NCI-H146 treated with DMSO at 0.1 percent for 48 hours (cell line): ENCODE results near the gene KDM4E.
"Not testable (repeated sequence)": the region's sequence is repeated elsewhere in the genome, so short reads cannot be mapped to it uniquely, and the experiment has no call there.

Experiments used
- DNase-seq: peaks from one replicate; lab custom pipeline; 2025; ENCODE audit not compliant: unreplicated experiment; lab: John Stamatoyannopoulos, UW

Gene KDM4E

DNA sequence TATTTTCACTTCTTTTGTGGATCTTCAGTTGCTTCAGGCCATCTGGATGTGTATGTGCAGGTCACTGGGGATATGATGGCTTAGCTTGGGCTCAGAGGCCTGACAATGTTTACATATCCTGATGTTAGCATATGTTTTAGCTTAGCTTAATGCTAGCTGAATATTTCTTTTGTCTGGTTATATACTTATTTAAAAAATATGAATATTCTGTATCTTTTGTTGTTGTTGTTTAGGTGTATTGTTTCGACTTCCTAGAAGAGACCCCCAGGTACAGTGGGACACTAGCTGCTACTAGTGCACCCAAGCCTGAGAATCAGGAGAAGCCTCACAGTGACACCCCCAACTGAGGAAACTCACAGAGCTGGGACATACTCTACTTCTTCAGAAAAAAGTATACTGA lies at the start of gene KDM4E:
Gene KDM4E, plus strand, starts transcription at position 301 of the 400 bp plus-strand sequence. CDS start 300 bp downstream, outside the sequence.
- no peak for DNase-seq

DNA sequence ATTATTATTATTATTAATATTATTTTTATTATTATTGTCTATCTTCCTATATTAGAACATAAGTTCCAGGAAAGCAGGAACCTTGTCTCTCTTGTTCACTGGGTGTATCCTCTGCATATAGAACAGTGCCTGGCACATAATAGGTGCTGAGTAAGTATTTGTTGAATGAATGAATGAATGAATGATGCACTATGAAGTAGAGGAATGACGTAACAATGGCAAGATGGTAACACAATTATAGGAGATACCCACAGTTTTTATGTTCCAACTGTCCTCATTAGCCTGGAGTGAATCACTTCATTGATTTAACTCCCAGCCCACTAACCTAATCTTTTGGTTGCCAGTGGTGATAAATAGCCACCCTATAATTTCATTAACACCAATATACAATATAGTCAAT lies 49.5 kb upstream of the KDM4E start:
- no peak for DNase-seq

DNA sequence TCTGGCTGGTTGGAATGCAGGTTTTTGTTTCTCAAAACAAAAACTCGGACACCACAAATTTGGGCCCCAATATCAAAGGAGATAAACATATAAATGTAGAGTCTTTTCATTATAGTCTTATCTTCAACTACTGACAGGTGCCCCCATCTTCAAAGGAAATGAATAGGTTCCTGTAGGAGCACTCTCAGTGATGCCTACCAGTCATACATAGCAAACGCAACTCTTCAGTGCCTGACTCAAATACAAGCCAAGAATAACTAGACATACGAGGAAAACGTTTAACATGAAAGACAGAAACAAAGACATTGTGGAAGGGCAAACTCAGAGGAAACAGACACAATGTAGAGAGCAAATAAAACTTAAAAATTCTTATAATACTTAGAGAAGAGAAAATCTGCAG lies 37.7 kb upstream of the KDM4E start:
- DNase-seq, result no peak

DNA sequence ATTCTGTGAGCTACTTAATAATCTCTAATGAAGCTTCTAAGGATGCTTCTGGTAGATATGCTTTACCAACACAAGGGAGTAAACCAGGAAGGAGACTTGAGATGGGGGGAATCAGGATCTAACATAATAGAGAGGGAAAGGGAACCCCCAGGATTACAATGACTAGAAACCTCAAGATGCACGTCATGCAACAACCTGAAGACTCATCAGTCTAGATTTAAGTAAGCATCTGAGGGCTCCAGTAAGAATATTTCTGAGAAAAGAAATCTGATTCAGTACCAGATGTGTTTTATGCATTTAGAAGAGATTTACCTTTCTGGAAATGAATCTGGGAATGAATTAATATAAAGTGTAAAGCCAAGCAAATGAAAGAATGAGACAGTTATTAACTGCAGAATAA lies 36.3 kb upstream of the KDM4E start:
- DNase-seq, result no peak

DNA sequence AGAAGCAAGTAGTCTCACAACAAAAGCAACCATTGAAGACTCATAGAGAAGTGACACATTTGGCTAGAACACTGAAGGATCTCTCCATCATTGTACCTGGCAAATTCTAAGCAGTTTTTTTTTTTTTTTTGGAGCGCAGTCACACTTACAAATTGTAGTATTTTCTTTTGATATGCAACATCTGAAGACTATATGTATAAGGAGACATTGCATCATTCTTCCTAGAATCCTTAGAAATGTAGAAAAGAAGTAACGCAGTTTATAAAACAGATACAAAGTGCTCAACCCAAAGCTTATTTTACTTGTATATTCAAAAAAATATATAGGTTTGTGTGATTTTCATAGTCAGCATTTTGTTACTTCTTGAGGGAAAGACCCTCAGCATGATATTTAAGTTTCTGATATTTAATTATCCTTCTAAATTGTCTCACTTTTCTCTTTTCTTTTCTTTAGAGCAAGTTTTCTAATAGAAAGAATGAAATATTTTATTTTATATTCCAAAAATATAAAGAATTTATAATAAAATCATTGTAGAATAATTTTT lies 31.6 kb upstream of the KDM4E start:
- no peak for DNase-seq

DNA sequence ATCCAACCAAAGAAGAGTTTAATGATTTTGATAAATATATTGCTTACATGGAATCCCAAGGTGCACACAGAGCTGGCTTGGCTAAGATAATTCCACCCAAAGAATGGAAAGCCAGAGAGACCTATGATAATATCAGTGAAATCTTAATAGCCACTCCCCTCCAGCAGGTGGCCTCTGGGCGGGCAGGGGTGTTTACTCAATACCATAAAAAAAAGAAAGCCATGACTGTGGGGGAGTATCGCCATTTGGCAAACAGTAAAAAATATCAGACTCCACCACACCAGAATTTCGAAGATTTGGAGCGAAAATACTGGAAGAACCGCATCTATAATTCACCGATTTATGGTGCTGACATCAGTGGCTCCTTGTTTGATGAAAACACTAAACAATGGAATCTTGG lies 27.6 kb upstream of the KDM4E start:
- no peak for DNase-seq

DNA sequence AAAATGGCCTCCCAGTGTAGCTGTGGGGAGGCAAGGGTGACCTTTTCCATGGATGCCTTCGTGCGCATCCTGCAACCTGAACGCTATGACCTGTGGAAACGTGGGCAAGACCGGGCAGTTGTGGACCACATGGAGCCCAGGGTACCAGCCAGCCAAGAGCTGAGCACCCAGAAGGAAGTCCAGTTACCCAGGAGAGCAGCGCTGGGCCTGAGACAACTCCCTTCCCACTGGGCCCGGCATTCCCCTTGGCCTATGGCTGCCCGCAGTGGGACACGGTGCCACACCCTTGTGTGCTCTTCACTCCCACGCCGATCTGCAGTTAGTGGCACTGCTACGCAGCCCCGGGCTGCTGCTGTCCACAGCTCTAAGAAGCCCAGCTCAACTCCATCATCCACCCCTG lies 26.8 kb upstream of the KDM4E start:
- DNase-seq, result no peak

DNA sequence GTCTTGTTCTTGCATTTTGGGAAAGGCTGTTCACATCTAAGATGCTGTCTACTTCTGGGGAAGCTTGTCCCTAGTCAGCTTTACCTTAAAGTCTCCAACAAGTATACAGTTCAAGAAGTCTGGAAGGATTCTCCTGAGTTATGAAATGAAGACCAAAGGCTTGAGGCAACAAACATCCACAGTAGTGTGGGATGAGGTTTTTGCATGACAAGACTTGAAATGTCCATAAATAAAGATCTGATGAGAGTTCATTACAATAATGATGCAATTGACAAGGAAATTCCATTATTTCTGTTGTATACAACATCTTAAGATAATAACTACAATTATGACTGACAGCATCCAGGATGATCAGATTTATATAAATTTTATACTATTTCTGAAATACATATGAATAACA lies 21.3 kb upstream of the KDM4E start:
- no peak for DNase-seq

DNA sequence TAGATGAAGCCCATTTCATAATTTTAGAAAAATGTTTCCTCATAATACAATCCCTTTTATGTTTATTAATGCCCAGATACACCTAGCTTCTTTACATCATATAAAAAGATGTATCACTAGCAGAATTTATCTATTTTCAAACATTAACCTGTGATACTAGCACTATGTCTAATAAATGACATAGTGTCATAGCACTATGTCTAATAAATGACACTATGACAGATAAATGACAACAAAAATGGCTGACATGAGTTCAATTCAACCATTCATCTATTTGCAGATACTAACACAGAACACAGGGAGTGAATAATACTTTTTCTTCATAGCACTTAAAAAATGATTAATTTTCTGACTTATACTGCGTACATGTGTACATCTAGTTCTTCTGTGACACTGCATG lies 19.4 kb upstream of the KDM4E start:
- DNase-seq, result no peak

DNA sequence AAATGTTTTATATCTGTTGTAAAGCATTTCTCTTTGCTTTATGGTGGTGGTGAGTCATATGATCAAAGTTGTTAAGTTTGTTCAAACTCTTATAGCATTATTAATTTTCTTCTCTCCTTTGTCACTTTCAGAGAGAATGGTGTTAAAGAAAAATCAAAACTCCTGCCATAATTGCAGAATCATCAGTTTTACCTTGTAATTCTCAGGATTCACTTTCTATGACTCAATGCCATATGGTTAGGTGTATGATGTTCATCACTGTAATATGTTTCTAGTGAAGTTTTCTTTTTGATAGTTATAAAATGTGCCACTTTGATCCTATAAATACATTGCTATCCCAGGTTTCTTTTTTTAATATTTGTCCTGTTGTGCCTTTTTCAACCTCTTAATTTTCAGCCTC lies 13.7 kb upstream of the KDM4E start:
- no peak for DNase-seq

DNA sequence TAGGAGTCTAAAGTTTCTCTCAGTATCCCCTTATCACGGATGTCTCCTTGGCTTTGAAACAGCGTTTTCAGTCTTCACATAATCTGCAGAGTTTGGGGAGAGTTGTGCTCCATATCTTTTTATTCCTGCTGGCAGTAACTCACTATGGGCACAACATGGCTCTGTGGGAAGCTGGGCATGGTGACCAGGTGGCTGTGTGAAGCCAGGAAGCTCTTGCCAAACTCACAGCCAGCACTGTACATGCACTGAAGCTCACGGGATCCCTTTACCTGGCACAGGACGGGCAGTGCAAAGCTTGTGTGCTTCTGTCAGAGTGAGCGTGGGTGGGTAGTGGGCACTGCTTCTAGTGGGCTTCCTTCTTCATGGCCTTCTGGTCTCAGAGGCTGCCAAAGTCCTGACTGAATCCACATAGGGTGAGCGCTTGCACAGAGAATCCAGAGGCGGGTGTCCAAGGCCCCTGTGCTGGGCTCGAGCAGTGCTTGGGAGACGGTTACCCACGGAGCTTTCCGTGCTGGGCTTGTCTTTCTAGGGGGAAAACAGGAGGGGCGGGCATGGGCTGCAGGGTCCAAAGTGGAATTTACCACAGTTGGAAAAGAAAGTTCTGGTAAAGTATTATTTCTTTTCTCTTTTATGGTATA lies 10.8 kb upstream of the KDM4E start:
- DNase-seq, result no peak

DNA sequence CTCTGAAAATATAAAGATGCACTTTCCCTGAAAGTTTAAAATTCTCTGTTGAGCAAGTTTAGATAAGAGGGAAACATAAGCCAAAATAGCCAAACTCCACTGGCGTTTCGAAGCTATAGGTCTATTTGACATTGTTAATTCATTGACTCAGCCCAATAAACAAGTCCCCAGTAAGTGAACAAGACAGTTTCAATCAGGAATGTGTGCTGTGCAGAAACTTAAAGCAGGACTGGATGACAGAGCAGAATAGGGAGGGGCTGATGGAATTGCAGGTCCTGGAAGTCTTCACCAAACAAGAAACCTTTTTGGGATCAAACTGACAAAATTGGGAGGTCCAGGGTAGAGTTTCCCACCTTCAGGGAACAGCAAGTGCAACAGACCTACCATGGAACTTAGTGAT lies 8.9 kb upstream of the KDM4E start:
- DNase-seq, result no peak

DNA sequence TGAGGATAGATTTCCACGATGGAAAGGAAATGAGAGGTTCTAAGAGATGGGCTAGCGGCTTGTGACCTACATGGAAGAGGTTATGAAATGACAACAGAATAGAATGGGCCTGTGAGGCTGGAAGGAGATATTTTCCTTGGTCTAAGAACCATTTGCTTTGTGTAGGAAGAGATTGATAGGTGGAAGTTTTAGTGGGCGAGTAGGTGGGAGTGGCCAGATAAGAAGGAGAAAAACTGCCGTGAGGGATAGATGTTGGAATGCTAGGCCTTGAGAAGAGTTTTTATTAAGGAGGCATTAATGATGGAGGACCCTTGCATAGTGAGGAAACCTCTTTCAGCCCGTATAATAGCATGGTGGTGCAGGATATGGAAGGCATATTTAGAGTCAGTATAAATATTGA lies 3.6 kb upstream of the KDM4E start:
- DNase-seq, result not testable (repeated sequence)

DNA sequence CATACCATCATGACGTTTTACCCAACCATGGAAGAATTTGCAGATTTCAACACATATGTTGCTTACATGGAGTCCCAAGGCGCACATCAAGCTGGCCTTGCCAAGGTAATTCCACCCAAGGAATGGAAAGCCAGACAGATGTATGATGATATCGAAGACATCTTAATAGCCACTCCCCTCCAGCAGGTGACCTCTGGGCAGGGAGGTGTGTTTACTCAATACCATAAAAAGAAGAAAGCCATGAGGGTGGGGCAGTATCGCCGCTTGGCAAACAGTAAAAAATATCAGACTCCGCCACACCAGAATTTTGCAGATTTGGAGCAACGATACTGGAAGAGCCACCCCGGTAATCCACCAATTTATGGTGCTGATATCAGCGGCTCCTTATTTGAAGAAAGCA lies 536 bp downstream of the KDM4E start:
- DNase-seq, result not testable (repeated sequence)

DNA sequence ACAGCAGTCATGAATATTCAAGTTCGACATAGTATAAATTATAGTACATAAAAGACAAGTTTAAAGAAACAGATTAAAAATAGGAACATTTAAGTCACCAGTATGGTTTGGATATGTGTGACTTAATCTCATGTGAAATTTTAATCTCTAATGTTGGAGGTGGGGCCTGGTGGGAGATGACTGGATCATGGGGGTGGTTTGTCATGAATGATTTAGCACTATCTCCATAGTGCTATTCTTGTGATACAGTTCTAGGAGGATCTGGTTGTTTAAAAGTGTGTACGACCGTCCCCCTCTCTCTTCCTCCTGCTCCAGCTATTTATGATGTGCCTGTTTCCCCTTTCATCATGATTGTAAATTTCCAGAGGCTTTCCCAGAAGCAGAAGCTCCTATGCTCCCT lies 3.3 kb downstream of the KDM4E start:
- no peak for DNase-seq

DNA sequence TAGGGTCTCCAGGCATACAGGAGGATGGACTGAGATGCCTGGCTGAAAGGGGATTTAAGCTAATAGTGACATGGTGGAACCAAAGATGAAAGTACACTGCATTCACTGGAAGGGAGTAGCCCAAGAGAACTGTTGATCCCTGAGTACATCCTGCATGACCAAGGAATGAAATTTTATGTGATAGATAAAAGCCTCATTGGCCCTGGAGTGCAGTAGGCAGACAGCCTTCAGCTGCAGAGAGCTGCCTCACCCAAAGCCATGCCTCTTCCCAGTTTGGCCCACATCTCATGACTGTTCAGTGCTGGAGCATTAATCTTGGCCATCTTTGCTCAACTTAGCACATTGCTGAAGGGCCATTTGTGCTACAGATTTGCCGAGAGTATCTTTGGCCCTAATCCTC lies 8.0 kb downstream of the KDM4E start:
- DNase-seq, result no peak

DNA sequence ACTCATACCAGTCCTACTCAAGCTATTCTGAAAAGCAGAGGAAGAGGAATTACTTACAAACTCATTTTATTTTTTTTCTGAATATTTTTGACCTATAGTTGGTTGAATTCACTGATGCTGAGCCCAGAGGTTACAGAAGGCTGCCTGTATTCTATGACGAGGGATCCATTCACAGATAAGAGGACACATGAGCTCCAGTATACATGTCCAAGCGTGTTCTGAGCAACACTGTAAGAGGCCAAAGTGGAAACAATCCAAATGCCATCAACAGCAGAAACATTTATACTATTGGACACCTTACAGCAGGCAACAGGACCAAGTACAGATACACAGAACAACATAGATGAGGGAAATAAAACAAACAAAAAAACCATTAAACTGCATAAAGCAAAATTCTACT lies 10.3 kb downstream of the KDM4E start:
- DNase-seq, result no peak

DNA sequence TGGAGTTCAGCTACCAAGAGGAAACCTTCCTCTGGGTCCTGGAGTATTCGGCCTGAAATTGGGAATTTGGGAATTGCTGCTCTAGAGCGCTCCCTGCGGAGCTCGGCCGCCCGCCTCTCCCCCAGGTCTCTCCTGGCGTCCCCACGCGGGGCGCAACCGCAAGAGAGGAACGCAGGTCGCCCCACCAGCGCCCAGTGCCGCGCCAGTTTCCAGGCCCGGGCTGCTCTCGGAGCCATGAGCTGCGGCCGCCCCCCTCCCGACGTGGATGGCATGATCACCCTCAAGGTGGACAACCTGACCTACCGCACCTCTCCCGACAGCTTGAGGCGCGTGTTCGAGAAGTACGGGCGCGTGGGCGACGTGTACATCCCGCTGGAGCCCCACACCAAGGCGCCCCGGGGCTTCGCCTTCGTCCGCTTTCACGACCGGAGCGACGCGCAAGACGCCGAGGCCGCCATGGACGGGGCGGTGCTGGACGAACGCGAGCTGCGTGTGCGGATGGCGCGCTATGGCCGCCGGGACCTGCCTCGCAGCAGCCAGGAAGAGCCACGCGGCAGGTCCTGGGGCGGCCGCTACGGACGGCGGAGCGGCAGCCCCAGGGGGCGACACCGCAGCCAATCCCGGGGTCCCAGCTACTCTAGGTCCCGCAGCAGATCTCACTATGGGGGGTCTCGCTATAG lies 12.4 kb downstream of the KDM4E start:
- not testable (repeated sequence) for DNase-seq

DNA sequence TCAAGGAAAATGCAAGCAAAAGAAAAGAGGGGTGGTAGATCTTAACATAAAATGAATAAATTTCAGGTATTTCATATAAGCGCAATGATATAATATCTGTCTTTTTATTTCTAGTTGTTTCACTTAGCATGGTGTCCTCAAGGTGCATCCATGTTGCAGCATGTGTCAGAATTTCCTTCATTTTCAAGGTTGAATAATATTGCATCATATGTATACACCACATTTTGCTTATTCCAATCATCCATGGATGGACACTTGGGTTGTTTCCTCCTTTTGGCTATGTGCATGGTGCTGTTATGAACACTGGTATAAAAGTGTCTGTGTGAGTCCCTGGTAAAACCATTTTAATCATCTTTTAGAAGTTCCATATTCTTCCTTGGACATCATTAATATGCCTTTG lies 17.2 kb downstream of the KDM4E start:
- no peak for DNase-seq

DNA sequence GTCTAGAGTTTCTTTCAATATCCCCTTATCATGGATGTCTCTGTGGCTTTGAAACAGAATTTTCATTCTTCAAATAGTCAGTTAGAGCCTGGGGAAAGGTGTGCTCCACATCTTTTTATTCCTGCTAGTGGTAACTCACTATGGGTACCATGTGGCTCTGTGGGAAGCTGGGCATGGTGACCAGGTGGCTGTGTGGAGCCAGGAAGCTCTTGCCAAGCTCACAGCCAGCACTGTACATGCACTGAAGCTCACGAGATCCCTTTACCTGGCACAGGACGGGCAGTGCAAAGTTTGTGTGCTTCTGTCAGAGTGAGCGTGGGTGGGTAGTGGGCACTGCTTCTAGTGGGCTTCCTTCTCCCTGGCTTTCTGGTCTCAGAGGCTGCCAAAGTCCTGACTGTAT lies 17.8 kb downstream of the KDM4E start:
- no peak for DNase-seq

DNA sequence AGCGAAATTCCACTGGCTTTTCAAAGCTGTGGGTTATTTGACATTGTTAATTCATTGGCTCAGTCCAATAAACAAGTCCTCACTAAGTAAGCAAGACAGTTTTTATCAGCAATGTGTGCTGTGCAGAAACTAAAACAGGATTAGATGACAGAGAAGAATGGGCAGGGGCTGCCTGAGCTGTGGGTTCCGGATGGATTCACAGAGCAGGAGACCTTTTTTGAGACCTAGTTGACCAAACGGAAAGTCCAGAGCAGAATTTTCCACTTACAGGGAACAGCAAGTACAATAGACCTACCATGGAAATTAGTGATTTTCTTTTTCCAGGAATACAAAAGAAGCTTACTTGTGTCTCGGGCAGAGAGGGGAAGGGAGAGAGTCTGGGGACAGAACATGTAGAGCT lies 19.0 kb downstream of the KDM4E start:
- no peak for DNase-seq

DNA sequence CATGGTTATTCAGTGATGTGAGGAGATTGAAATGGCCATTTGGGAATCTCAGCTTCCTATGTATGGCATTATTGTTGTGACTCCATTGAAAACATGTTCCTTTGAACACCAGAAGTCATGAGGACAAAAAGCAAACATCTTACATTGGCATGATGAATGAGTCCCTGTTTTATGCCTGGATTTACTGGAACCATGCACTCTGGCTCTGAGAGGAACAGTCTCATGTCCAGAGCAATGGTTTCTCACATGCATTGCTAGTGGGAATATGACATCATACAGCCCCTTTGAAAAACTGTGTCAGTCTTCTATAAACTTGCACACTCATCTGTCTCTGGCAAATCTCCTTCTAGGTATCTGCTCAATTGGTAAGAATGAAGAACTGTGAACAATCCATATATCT lies 20.8 kb downstream of the KDM4E start:
- no peak for DNase-seq

DNA sequence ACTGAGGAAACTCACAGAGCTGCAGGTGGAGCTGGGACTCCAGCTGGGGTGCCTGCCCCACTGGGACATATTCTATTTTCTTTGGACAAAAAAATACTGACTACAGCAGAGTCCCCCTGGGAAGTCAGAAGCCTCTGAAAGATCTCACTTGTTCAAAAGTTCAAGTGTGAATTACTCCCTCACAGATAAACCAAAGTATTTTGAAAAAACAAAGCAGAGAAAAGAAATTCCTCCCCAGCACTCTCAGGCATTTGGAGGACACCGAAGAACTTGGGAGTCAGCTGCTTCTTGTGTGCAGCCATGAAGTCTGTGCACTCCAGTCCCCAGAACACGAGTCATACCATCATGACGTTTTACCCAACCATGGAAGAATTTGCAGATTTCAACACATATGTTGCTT lies 24.1 kb downstream of the KDM4E start, which contains the start of gene KDM4F:
Gene KDM4F, plus strand, starts transcription at position 301 of the 400 bp plus-strand sequence.
- not testable (repeated sequence) for DNase-seq
